Loucy (cell line): ENCODE results near the gene GBP2.

Source experiments
- CTCF ChIP-seq: fragments of 200-600 bp; sonication (generic); conservative IDR thresholded peaks from 2 replicates; pipeline ENCODE4 v1.5.1; 2014; ENCODE audit warnings: mild to moderate bottlenecking, antibody characterized with exemption, low read length
- EZH2phosphoT487 ChIP-seq: fragments of 200-600 bp; IDR thresholded peaks from 2 replicates; pipeline ENCODE4 v1.6.1; 2018; ENCODE audit warnings: antibody characterized with exemption, mild to moderate bottlenecking, moderate library complexity, borderline replicate concordance

- no peak for TF ChIP-seq CTCF
- TF ChIP-seq EZH2phosphoT487, result no peak
Observed at GRCh38 chr1:89088572-89088971, 37.3 kb downstream of the GBP2 start.
